Neutrophil (primary cell): ENCODE measurements around the gene AGAP1.

Source experiments
- H3K27ac ChIP-seq: fragments of 200-600 bp; sonication (generic); 2 replicates; pipeline ENCODE4 v1.5.1; 2016; ENCODE audit warnings: mild to moderate bottlenecking, moderate library complexity
- H3K27me3 ChIP-seq: fragments of 200-600 bp; sonication (generic); 2 replicates; pipeline ENCODE4 v1.6.0; 2016; ENCODE audit warnings: mild to moderate bottlenecking
- H3K36me3 ChIP-seq: fragments of 200-600 bp; sonication (generic); 2 replicates; pipeline ENCODE4 v1.5.1; 2017
- H3K4me1 ChIP-seq, 2 experiments: fragments of 200-600 bp in 1 of 2; sonication (generic) in 1 of 2; 1 replicate in 1 of 2; 2 replicates in 1 of 2; pipeline versions ENCODE4 v1.5.1 to v1.6.1; 2013 to 2016; ENCODE audit warnings: low read depth in 1 of 2, low read length in 1 of 2, mild to moderate bottlenecking in 1 of 2, moderate library complexity in 1 of 2; ENCODE audit not compliant: control insufficient read depth in 1 of 2, insufficient read depth in 1 of 2
- H3K4me3 ChIP-seq, 2 experiments: fragments of 200-600 bp in 1 of 2; sonication (generic) in 1 of 2; 1 replicate in 1 of 2; 2 replicates in 1 of 2; pipeline ENCODE4 v1.5.1; 2013 to 2016; ENCODE audit warnings: low read depth in 1 of 2, low read length in 1 of 2, mild to moderate bottlenecking in 1 of 2, moderate library complexity in 1 of 2
- H3K9me3 ChIP-seq: fragments of 200-600 bp; sonication (generic); 2 replicates; pipeline ENCODE4 v1.5.1; 2016
- CTCF ChIP-seq: fragments of 200-600 bp; sonication (generic); IDR thresholded peaks from 2 replicates; pipeline ENCODE4 v1.5.1; 2016; ENCODE audit warnings: antibody characterized with exemption

AGAP1 gene

GRCh38 chr2:235934059-235934773 is 440.4 kb downstream of the AGAP1 start:
- Histone ChIP-seq H3K27ac (no peak overlapping the region), H3K36me3 (no peaks in the 10 kb centered on the region), H3K4me3 (no peak overlapping the region), H3K9me3 (no peaks in the 10 kb centered on the region), H3K27me3 (no peaks in the 10 kb centered on the region), H3K4me1 (no peaks in the 10 kb centered on the region)
- TF ChIP-seq CTCF: no peak

GRCh38 chr2:235934774-235935484 is 441.1 kb downstream of the AGAP1 start:
- no peaks in the 10 kb centered on the region for H3K9me3 ChIP-seq
- no peak overlapping the region for H3K27ac ChIP-seq
- H3K36me3 ChIP-seq: no peaks in the 10 kb centered on the region
- H3K4me3 ChIP-seq: no peak overlapping the region
- no peaks in the 10 kb centered on the region for H3K4me1 ChIP-seq
- H3K27me3 ChIP-seq: no peaks in the 10 kb centered on the region
- no peak for TF ChIP-seq CTCF

GRCh38 chr2:235935773-235936172 is 441.9 kb downstream of the AGAP1 start:
- H3K27ac ChIP-seq: no peak overlapping the region
- H3K9me3 ChIP-seq: no peaks in the 10 kb centered on the region
- no peak for TF ChIP-seq CTCF
- H3K36me3 ChIP-seq: no peaks in the 10 kb centered on the region
- no peak overlapping the region for H3K4me3 ChIP-seq
- no peaks in the 10 kb centered on the region for H3K27me3 ChIP-seq
- no peaks in the 10 kb centered on the region for H3K4me1 ChIP-seq

- Histone ChIP-seq H3K27me3 (no peaks in the 10 kb centered on the region), H3K27ac (no peak overlapping the region), H3K4me1 (no peaks in the 10 kb centered on the region), H3K36me3 (no peaks in the 10 kb centered on the region), H3K4me3 (no peak overlapping the region), H3K9me3 (no peaks in the 10 kb centered on the region)
- TF ChIP-seq CTCF: no peak
Measured at GRCh38 chr2:235936493-235936892, 442.6 kb downstream of the AGAP1 start.

- H3K9me3 ChIP-seq: no peaks in the 10 kb centered on the region
- TF ChIP-seq CTCF: no peak
- H3K4me1 ChIP-seq: no peaks in the 10 kb centered on the region
- no peaks in the 10 kb centered on the region for H3K36me3 ChIP-seq
- no peaks in the 10 kb centered on the region for H3K27me3 ChIP-seq
- no peak overlapping the region for H3K27ac ChIP-seq
- H3K4me3 ChIP-seq: no peak overlapping the region
Measured at GRCh38 chr2:235937087-235937486, 443.2 kb downstream of the AGAP1 start.
